Activated CD4-positive, alpha-beta T cell treated with anti-CD3 and anti-CD28 coated beads for 48 hours (primary cell): ENCODE results near the gene SSH3.

Experiments
- DNase-seq: peaks from one replicate; pipeline ENCODE4 v3.0.0-alpha.2; 2020

Gene SSH3

GRCh38 chr11:67351275-67352005 lies 48.1 kb downstream of the SSH3 start:
- DNase-seq = peak; percentile 71

- no peak for DNase-seq
These were observed 49.4 kb downstream of the SSH3 start for GRCh38 chr11:67352546-67353316.

GRCh38 chr11:67353317-67354074 lies 50.2 kb downstream of the SSH3 start, which contains the start of gene POLD4:
POLD4 (minus strand) TSS chr11:67353546; CDS start chr11:67353399, 147 bp downstream.
- peak; percentile 97 for DNase-seq

GRCh38 chr11:67354075-67355022 lies 51.0 kb downstream of the SSH3 start:
- peak; percentile 32 for DNase-seq

GRCh38 chr11:67355023-67355793 lies 51.9 kb downstream of the SSH3 start:
- DNase-seq = no peak

- DNase-seq = no peak
These were observed 52.6 kb downstream of the SSH3 start for GRCh38 chr11:67355794-67356386.

- DNase-seq = no peak
These were observed 53.1 kb downstream of the SSH3 start for GRCh38 chr11:67356387-67356863.

- peak; percentile 75 for DNase-seq
These were observed 53.7 kb downstream of the SSH3 start for GRCh38 chr11:67356864-67357561.

- no peak for DNase-seq
These were observed 54.7 kb downstream of the SSH3 start for GRCh38 chr11:67357831-67358670.
